ENCODE results near the gene DOCK6. TPM values are rescaled to one million over a fixed set of nuclear protein-coding genes. Genes with fewer than 3 reads are reported as not detected.
A peak's percentile ranks its signal among the peaks of the same experiment; 100 is the strongest.

DOCK6 gene
- total RNA-seq, 1 donor from 2014 or later = 10.5 TPM

DNA sequence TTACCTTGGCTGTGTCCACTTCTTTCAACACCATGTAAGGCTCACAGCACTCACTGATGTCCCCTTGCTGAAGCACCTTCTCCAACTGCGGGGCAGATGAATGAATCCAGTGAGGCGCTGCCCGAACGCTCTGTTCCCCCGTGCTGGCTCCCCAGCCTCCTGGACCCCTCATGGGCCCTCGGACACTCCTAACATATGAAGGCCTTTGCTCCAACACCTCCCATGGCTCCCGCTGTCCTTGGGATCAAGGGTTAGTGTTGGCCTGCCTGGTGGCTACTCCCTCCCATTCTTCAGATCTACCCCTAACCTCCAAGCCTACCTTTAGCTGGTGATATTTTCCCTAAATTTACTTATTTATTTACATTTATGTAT lies 18.5 kb downstream of the DOCK6 start:
- no peak for FAIRE-seq
- TF ChIP-seq, protein P1, sequence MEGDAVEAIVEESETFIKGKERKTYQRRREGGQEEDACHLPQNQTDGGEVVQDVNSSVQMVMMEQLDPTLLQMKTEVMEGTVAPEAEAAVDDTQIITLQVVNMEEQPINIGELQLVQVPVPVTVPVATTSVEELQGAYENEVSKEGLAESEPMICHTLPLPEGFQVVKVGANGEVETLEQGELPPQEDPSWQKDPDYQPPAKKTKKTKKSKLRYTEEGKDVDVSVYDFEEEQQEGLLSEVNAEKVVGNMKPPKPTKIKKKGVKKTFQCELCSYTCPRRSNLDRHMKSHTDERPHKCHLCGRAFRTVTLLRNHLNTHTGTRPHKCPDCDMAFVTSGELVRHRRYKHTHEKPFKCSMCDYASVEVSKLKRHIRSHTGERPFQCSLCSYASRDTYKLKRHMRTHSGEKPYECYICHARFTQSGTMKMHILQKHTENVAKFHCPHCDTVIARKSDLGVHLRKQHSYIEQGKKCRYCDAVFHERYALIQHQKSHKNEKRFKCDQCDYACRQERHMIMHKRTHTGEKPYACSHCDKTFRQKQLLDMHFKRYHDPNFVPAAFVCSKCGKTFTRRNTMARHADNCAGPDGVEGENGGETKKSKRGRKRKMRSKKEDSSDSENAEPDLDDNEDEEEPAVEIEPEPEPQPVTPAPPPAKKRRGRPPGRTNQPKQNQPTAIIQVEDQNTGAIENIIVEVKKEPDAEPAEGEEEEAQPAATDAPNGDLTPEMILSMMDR (IDR thresholded peaks at IDR 0.05; ENCODE audit: insufficient read depth, low read length, severe bottlenecking) = no peak
- Histone ChIP-seq H3K4me3 (ENCODE audit: low read depth, low read length) (no peak overlapping the region), H3K36me3 (ENCODE audit: control insufficient read depth, insufficient read depth, low read length) (peaks cover 40% of the 10 kb centered on the region), H3K27me3 (ENCODE audit: control insufficient read depth, insufficient read depth, low read length) (no peaks in the 10 kb centered on the region)
- no peak for DNase-seq (ENCODE audit: low read depth)

DNA sequence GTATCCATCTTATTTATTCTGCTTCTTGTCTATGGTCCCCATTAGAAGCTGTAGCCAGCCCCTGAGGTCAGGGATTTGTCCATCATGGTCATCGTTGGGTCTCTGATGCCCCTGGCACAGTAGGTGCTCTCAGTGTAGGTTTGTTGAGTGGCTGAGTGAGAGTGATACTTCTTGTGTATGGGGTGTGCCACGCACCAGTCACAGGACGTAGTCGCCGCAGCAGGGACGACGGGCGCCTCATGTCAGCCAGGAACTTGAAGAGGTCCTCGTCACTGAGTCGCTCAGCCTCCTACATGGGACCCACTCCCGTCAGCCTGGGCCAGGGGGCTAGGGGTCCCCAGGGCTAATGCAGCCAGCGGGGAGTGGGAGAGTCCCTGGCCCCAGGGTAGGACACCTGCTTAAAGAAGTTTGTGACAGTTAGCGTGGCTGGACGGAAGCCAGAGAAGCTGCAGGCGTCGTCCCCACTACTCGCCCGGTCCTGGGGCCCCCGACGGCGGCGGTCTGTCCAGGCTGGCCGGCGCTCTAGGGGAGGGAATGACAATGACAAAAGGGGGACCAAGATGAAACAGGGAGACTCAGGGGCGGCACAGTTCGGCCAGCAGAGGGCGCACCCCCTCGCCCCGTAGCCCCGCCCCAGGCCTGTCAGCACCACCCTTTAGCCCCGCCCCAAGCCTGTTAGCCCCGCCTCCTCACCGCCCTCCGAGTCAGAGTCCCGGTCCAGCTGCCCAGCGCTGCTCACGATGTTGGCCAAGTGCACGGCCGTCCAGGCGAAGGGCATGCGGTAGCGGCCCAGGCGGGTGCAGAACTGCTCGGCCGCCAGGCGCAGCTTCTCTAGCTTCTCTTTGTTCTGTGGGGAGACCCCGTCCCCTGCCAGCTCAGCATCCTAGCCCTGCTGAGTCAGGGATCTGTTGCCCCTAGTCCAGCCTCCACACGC lies 19.2 kb downstream of the DOCK6 start:
- H3K4me3 ChIP-seq (ENCODE audit: low read depth, low read length) = no peak overlapping the region
- DNase-seq (ENCODE audit: low read depth) (peak; percentile 38), FAIRE-seq (no peak)
- no peaks in the 10 kb centered on the region for H3K27me3 ChIP-seq (ENCODE audit: control insufficient read depth, insufficient read depth, low read length)
- peaks cover 41% of the 10 kb centered on the region for H3K36me3 ChIP-seq (ENCODE audit: control insufficient read depth, insufficient read depth, low read length)
- TF ChIP-seq, protein P1 (IDR thresholded peaks at IDR 0.05; ENCODE audit: insufficient read depth, low read length, severe bottlenecking) = peak; percentile 73

DNA sequence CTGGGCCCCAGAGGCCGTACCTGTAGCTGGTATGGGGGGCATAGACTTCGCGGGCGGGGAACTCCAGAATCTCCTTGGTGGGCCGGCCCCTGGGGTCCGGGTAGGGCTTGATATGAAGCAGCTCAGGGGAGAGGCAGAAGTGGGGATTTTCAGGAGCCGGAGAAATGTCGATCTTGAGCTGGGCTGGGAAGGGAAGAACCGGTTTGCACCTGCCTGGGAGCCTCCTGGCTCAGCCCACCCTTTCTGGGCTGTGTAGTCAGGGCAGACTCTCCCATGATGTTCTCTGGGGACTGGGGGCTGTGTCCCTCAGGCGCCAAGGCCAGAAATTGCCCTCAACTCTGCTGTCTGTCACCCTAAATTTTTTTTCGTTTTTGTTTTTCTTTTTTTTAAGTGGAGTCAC lies 20.3 kb downstream of the DOCK6 start:
- Histone ChIP-seq H3K36me3 (ENCODE audit: control insufficient read depth, insufficient read depth, low read length) (peaks cover 38% of the 10 kb centered on the region), H3K4me3 (ENCODE audit: low read depth, low read length) (no peak overlapping the region)

DNA sequence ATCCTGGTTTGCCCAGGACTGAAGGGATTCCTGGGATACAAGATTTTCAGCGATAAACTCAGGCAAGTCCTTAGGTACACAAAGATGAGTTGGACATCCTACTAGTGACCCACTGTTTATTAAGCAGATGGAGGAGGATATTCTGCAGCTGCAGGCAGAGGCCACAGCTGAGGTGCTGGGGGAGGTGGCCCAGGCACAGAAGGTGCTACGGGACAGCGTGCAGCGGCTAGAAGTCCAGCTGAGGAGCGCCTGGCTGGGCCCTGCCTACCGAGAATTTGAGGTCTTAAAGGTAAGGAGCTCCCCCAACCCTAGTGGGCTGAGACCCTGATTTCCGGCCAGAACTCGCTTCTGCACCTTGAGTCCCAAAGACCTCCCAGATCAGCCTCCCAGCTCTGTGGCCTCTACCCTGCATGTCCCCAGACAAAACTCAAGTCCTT lies 22.3 kb downstream of the DOCK6 start:
- H3K36me3 ChIP-seq (ENCODE audit: control insufficient read depth, insufficient read depth, low read length) = peaks cover 43% of the 10 kb centered on the region
- H3K27me3 ChIP-seq (ENCODE audit: control insufficient read depth, insufficient read depth, low read length) = no peaks in the 10 kb centered on the region
- FAIRE-seq = no peak
- TF ChIP-seq, protein P1 (IDR thresholded peaks at IDR 0.05; ENCODE audit: insufficient read depth, low read length, severe bottlenecking) = no peak
- H3K4me3 ChIP-seq (ENCODE audit: low read depth, low read length) = no peak overlapping the region
- no peak for DNase-seq (ENCODE audit: low read depth)

More for the DNA sequence above, 20.3 kb downstream of the DOCK6 start:
- DNase-seq (ENCODE audit: low read depth) (no peak), FAIRE-seq (no peak)
- TF ChIP-seq, protein P1 (IDR thresholded peaks at IDR 0.05; ENCODE audit: insufficient read depth, low read length, severe bottlenecking) = no peak
- H3K27me3 ChIP-seq (ENCODE audit: control insufficient read depth, insufficient read depth, low read length) = no peaks in the 10 kb centered on the region

DNA sequence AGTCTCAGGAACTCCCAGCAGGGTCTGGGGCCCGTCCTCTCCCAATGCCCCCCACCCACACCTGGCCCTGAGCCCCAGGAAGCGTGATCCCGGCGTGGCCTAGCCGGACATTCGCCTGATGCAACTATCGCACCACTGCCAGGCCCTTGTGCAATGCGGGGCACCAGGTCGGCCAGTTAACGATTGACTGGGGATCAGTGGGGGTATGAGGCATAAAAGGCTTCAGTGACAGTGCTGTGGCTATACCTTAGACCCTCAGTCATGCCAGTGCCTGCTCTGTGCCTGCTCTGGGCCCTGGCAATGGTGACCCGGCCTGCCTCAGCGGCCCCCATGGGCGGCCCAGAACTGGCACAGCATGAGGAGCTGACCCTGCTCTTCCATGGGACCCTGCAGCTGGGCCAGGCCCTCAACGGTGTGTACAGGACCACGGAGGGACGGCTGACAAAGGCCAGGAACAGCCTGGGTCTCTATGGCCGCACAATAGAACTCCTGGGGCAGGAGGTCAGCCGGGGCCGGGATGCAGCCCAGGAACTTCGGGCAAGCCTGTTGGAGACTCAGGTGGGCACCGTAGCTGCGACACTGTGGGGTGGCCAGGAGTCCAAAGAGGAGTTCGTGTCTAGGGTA lies 22.8 kb downstream of the DOCK6 start, which contains the start of gene ANGPTL8:
ANGPTL8 (plus strand) TSS at position 243 of the 624 bp plus-strand sequence; CDS start at position 262, 19 bp downstream.
- TF ChIP-seq, protein P1 (IDR thresholded peaks at IDR 0.05; ENCODE audit: insufficient read depth, low read length, severe bottlenecking) = no peak
- no peaks in the 10 kb centered on the region for H3K27me3 ChIP-seq (ENCODE audit: control insufficient read depth, insufficient read depth, low read length)
- H3K4me3 ChIP-seq (ENCODE audit: low read depth, low read length) = no peak within 1 kb of the TSS
- no peak for DNase-seq (ENCODE audit: low read depth)
- no peak for FAIRE-seq
- H3K36me3 ChIP-seq (ENCODE audit: control insufficient read depth, insufficient read depth, low read length) = peaks cover 44% of the 10 kb centered on the region

Data from bronchial epithelial cell (primary cell).